Measurements from ENCODE around the gene OPA1.

Gene OPA1

GRCh38 chr3:193711523-193711963 is 118.5 kb downstream of the OPA1 start:
- no peak for DNase-seq

- DNase-seq: no peak
Measured at GRCh38 chr3:193711964-193712598, 119.1 kb downstream of the OPA1 start.

GRCh38 chr3:193712938-193713337 is 119.9 kb downstream of the OPA1 start:
- DNase-seq: no peak

- DNase-seq: no peak
Measured at GRCh38 chr3:193714523-193715137, 121.6 kb downstream of the OPA1 start.

GRCh38 chr3:193716150-193716549 is 123.1 kb downstream of the OPA1 start:
- no peak for DNase-seq

GRCh38 chr3:193719735-193720134 is 126.7 kb downstream of the OPA1 start:
- no peak for DNase-seq

- no peak for DNase-seq
Measured at GRCh38 chr3:193720169-193720568, 127.2 kb downstream of the OPA1 start.

- no peak for DNase-seq
Measured at GRCh38 chr3:193722566-193722965, 129.6 kb downstream of the OPA1 start.

- DNase-seq: no peak
Measured at GRCh38 chr3:193727089-193727488, 134.1 kb downstream of the OPA1 start.

- DNase-seq: no peak
Measured at GRCh38 chr3:193728429-193729087, 135.6 kb downstream of the OPA1 start.

- no peak for DNase-seq
Measured at GRCh38 chr3:193729088-193729465, 136.1 kb downstream of the OPA1 start.

GRCh38 chr3:193729601-193730000 is 136.6 kb downstream of the OPA1 start:
- DNase-seq: no peak

GRCh38 chr3:193730511-193730910 is 137.5 kb downstream of the OPA1 start:
- no peak for DNase-seq

GRCh38 chr3:193730976-193731375 is 138.0 kb downstream of the OPA1 start:
- DNase-seq: no peak

- DNase-seq: no peak
Measured at GRCh38 chr3:193731656-193732055, 138.6 kb downstream of the OPA1 start.

GRCh38 chr3:193732391-193732790 is 139.4 kb downstream of the OPA1 start:
- no peak for DNase-seq

- DNase-seq: no peak
Measured at GRCh38 chr3:193732827-193733226, 139.8 kb downstream of the OPA1 start.

- no peak for DNase-seq
Measured at GRCh38 chr3:193734737-193735366, 141.8 kb downstream of the OPA1 start.

GRCh38 chr3:193735850-193736249 is 142.8 kb downstream of the OPA1 start:
- DNase-seq: no peak

- no peak for DNase-seq
Measured at GRCh38 chr3:193736616-193737015, 143.6 kb downstream of the OPA1 start.

GRCh38 chr3:193737191-193737751 is 144.3 kb downstream of the OPA1 start:
- DNase-seq: peak; percentile 25

GRCh38 chr3:193742628-193743027 is 149.6 kb downstream of the OPA1 start:
- no peak for DNase-seq

GRCh38 chr3:193743702-193744047 is 150.7 kb downstream of the OPA1 start:
- no peak for DNase-seq

All from NCI-H2227 treated with DMSO at 0.1 percent for 48 hours (cell line).